Osteoblast (primary cell): Measurements from ENCODE around the gene CALN1. TPM values are rescaled to one million over a fixed set of nuclear protein-coding genes. Genes with fewer than 3 reads are reported as not detected.

ENCODE experiments used
- DNase-seq: peaks from one replicate; pipeline ENCODE4 v3.0.0; 2011; ENCODE audit warnings: low spot score, mixed read lengths; ENCODE audit not compliant: insufficient read length; ENCODE audit errors: missing footprints
- H2AFZ ChIP-seq: 2 replicates; pipeline ENCODE4 v1.6.0; 2011; ENCODE audit warnings: mild to moderate bottlenecking, low read length
- H3K27ac ChIP-seq: 2 replicates; pipeline ENCODE4 v1.5.1; 2011; ENCODE audit warnings: mild to moderate bottlenecking, low read depth, low read length, moderate library complexity
- H3K27me3 ChIP-seq: 2 replicates; pipeline ENCODE4 v1.6.0; 2012; ENCODE audit warnings: mild to moderate bottlenecking, control low read depth, inconsistent platforms, low read length, moderate library complexity; ENCODE audit not compliant: insufficient read depth
- H3K36me3 ChIP-seq: 2 replicates; pipeline ENCODE4 v1.5.1; 2011; ENCODE audit warnings: mild to moderate bottlenecking, low read length, control low read depth, moderate library complexity; ENCODE audit not compliant: insufficient read depth
- H3K4me1 ChIP-seq: 2 replicates; pipeline ENCODE4 v1.5.1; 2011; ENCODE audit warnings: mild to moderate bottlenecking, low read length, control low read depth, moderate library complexity; ENCODE audit not compliant: insufficient read depth
- H3K4me2 ChIP-seq: 2 replicates; pipeline ENCODE4 v1.6.0; 2011; ENCODE audit warnings: mild to moderate bottlenecking, low read length; ENCODE audit not compliant: insufficient read depth
- H3K4me3 ChIP-seq: fragments of 200-600 bp; sonication (generic); 3 replicates; pipeline ENCODE4 v1.5.1; 2012; ENCODE audit warnings: mild to moderate bottlenecking, low read length, inconsistent platforms; ENCODE audit not compliant: insufficient read depth
- H3K79me2 ChIP-seq: 2 replicates; pipeline ENCODE4 v1.6.0; 2012; ENCODE audit warnings: mild to moderate bottlenecking, low read length, control low read depth, inconsistent platforms; ENCODE audit not compliant: insufficient read depth
- H3K9me3 ChIP-seq: 2 replicates; pipeline ENCODE4 v1.5.1; 2011; ENCODE audit warnings: low read depth, low read length, control low read depth
- H4K20me1 ChIP-seq: 2 replicates; pipeline ENCODE4 v1.6.0; 2012; ENCODE audit warnings: mild to moderate bottlenecking, low read length, control low read depth; ENCODE audit not compliant: insufficient read depth
- total RNA-seq: library from RNA; depleted of rRNA; stranded (reverse); fragments of >200 nt; gene quantifications from 2 replicates; pipeline ENCODE4 v1.2.3, GENCODE V29; 2012
- TF ChIP-seq, protein P1 (sequence below): IDR thresholded peaks from 2 replicates; pipeline ENCODE4 v1.5.1; 2011; ENCODE audit warnings: mild to moderate bottlenecking, low read depth, low read length, moderate library complexity; ENCODE audit errors: extremely low read depth

Gene CALN1
- total RNA-seq, 1 donor = not detected

DNA sequence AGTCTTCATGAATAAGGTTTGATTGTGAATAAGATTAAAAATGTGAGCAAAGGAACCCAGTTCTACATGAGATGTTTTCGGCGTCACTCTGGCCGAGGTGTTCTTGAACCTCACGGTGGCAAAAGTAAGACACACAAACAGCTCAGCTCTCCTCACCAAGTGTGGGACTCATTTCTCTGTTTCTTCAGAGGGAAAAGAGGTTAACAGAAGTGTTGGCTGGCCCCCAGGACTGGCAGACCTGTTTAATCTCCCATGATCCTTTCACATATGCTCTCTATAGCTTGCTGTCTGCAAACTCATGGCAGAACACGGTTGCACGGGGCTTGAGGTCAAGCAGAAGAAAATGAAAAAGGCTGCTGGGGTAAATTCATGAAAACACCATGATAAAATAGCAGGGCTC, 394.4 kb downstream of the CALN1 start:
- Histone ChIP-seq H3K27me3 (no peaks in the 10 kb centered on the region), H3K27ac (no peak overlapping the region), H3K4me1 (no peaks in the 10 kb centered on the region), H3K79me2 (no peaks in the 10 kb centered on the region), H2AFZ (no peak overlapping the region), H3K4me3 (no peak overlapping the region), H3K4me2 (no peak overlapping the region), H3K9me3 (no peaks in the 10 kb centered on the region), H4K20me1 (no peaks in the 10 kb centered on the region), H3K36me3 (no peaks in the 10 kb centered on the region)
- no peak for DNase-seq
- TF ChIP-seq, protein P1, sequence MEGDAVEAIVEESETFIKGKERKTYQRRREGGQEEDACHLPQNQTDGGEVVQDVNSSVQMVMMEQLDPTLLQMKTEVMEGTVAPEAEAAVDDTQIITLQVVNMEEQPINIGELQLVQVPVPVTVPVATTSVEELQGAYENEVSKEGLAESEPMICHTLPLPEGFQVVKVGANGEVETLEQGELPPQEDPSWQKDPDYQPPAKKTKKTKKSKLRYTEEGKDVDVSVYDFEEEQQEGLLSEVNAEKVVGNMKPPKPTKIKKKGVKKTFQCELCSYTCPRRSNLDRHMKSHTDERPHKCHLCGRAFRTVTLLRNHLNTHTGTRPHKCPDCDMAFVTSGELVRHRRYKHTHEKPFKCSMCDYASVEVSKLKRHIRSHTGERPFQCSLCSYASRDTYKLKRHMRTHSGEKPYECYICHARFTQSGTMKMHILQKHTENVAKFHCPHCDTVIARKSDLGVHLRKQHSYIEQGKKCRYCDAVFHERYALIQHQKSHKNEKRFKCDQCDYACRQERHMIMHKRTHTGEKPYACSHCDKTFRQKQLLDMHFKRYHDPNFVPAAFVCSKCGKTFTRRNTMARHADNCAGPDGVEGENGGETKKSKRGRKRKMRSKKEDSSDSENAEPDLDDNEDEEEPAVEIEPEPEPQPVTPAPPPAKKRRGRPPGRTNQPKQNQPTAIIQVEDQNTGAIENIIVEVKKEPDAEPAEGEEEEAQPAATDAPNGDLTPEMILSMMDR = no peak

DNA sequence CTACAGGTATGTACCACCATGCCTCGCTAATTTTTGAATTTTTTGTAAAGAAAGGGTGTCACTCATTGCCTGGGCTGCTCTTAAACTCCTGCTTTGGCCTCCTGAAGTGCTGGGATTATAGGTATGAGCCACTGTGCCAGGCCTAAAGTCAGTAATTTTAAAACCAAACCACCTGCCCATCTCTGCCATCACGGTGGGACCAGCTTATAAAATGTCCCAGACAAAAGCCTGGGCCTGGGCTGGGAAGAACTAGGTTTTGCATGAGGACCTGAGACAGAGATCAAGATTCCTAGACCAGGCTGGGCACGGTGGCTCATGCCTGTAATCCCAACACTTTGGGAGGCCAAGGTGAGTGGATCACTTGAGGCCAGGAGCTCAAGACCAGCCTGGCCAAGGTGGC, 395.6 kb downstream of the CALN1 start:
- no peak overlapping the region for H3K27ac ChIP-seq
- no peaks in the 10 kb centered on the region for H3K36me3 ChIP-seq
- H3K4me3 ChIP-seq = no peak overlapping the region
- no peak for DNase-seq
- no peaks in the 10 kb centered on the region for H3K4me1 ChIP-seq
- H3K27me3 ChIP-seq = no peaks in the 10 kb centered on the region
- no peak overlapping the region for H3K4me2 ChIP-seq
- H3K9me3 ChIP-seq = no peaks in the 10 kb centered on the region
- no peak overlapping the region for H2AFZ ChIP-seq
- TF ChIP-seq, protein P1 = no peak
- no peaks in the 10 kb centered on the region for H3K79me2 ChIP-seq
- no peaks in the 10 kb centered on the region for H4K20me1 ChIP-seq

GRCh38 chr7:72015136-72015535, 397.0 kb downstream of the CALN1 start:
- no peak overlapping the region for H3K4me2 ChIP-seq
- TF ChIP-seq, protein P1 = no peak

DNA sequence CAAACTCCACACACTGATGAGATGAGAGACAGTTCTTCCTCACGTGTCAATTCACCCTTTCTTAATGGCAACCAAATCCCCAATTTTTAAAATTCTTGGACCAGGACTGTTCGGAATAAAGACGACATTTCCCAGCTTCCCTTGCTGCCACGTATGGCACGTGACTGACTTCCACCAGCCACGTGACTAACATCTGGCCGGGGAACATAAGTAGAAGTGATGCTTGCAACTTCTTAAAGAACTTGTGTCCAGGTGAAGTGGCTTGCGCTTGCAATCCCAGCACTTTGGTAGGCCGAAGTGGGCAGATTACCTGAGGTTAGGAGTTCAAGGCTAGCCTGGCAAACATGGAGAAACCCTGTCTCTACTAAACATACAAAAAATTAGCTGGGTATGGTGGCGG, 405.1 kb downstream of the CALN1 start:
- Histone ChIP-seq H3K27ac (no peak overlapping the region), H3K36me3 (no peaks in the 10 kb centered on the region), H2AFZ (no peak overlapping the region), H3K4me3 (no peak overlapping the region), H3K4me2 (no peak overlapping the region), H3K79me2 (no peaks in the 10 kb centered on the region), H4K20me1 (no peaks in the 10 kb centered on the region), H3K27me3 (no peaks in the 10 kb centered on the region), H3K4me1 (no peaks in the 10 kb centered on the region), H3K9me3 (no peaks in the 10 kb centered on the region)
- TF ChIP-seq, protein P1 = no peak
- no peak for DNase-seq

More at GRCh38 chr7:72015136-72015535, 397.0 kb downstream of the CALN1 start:
- H3K4me1 ChIP-seq = no peaks in the 10 kb centered on the region
- H3K27ac ChIP-seq = no peak overlapping the region
- H3K79me2 ChIP-seq = no peaks in the 10 kb centered on the region
- DNase-seq = no peak
- H3K36me3 ChIP-seq = no peaks in the 10 kb centered on the region
- no peak overlapping the region for H2AFZ ChIP-seq
- no peaks in the 10 kb centered on the region for H3K9me3 ChIP-seq
- H4K20me1 ChIP-seq = no peaks in the 10 kb centered on the region
- H3K27me3 ChIP-seq = no peaks in the 10 kb centered on the region
- H3K4me3 ChIP-seq = no peak overlapping the region
